Vein endothelial cell (primary cell): ENCODE results near the gene C1orf87. TPM values are rescaled to one million over a fixed set of nuclear protein-coding genes. Genes with fewer than 3 reads are reported as not detected.

Source experiments
- small RNA-seq: library from RNA; depleted of rRNA; stranded (forward); fragments of <200 nt; gene quantifications from one replicate; pipeline ENCODE3, GENCODE V24; 2012
- total RNA-seq: library from RNA; depleted of rRNA; stranded (reverse); fragments of >200 nt; gene quantifications from 2 replicates; pipeline ENCODE4 v1.2.3, GENCODE V29; 2012

The C1orf87 gene
- not detected in 2 replicates for total RNA-seq

DNA sequence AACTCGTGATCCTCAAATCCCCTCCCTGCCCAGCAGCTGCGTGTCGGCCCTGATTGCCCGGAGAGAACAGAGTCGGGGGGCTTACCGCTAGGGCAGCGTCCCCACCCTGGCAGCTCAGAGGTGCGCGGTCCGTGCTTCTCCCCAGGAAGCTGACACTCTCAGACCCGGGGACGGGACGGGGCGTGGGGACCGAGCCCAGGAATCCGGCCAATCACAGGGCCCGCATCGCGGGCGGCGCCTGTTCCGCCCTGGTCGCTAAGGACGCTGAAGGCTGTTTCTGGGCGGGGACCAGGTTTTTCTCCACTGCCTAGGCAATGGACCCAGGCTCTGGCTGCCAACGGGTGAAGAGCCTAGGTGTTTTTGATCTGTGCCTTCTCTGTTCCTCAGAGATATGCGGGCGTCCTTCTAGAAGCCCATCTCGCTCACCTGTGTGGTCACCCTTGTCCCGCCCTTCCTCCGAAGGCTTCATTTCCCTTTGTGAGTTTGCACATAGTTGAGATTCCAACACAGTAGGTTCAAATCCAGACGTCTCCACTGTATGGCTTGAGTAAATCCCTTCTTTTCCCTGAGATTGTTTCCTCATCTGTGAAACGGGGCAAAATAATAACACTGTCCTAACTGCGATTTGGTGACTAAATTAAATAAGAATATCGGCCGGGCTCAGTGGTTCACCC lies at the start of gene C1orf87:
Gene C1orf87 (minus strand): TSS at position 166 of the 674 bp plus-strand sequence. CDS start 1,127 bp downstream, outside the sequence.

Small RNA genes lying within 50 kb of the gene (small RNA-seq; reads per million reads assigned to genes)
- gene RN7SL475P: not detected

Other genes starting within 250 kb of the C1orf87 start
- gene CYP2J2, start 147.0 kb downstream of the C1orf87 start, total RNA-seq: under 0.01 and 0.19 TPM in 2 replicates